ENCODE measurements around the gene ABCA7.

DNA sequence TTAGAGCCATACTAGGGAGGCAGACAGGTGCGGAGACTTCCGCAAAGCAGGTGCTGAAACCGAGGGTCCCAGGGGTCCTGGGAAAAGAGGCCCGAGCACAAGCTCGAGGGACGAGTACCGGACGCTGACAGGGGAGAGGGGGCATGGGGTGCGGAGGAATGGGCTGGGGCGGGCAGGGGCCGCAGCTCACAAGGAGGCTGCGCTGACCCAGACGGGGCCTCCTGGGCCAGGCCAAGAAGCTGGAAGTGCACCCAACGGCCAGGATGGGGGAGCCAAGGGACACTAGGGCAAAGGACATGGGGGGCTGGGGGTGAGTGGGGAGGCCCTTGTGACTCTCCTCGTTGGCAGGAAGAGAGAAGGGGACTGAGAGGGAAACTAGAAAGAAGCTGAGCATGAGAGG lies 53.4 kb downstream of the ABCA7 start:
- TF ChIP-seq POLR2A (IDR thresholded peaks at IDR 0.05), result no peak
- TF ChIP-seq, protein P1, sequence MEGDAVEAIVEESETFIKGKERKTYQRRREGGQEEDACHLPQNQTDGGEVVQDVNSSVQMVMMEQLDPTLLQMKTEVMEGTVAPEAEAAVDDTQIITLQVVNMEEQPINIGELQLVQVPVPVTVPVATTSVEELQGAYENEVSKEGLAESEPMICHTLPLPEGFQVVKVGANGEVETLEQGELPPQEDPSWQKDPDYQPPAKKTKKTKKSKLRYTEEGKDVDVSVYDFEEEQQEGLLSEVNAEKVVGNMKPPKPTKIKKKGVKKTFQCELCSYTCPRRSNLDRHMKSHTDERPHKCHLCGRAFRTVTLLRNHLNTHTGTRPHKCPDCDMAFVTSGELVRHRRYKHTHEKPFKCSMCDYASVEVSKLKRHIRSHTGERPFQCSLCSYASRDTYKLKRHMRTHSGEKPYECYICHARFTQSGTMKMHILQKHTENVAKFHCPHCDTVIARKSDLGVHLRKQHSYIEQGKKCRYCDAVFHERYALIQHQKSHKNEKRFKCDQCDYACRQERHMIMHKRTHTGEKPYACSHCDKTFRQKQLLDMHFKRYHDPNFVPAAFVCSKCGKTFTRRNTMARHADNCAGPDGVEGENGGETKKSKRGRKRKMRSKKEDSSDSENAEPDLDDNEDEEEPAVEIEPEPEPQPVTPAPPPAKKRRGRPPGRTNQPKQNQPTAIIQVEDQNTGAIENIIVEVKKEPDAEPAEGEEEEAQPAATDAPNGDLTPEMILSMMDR (IDR thresholded peaks at IDR 0.05), result no peak
